PC-3 (cell line): ENCODE data around the gene TRIP12. TPM values are rescaled to one million over a fixed set of nuclear protein-coding genes. Genes with fewer than 3 reads are reported as not detected.
"Not testable (repeated sequence)": the region's sequence is repeated elsewhere in the genome, so short reads cannot be mapped to it uniquely, and the experiment has no call there.

Experiments used
- ATAC-seq: fragments of 200-7000 bp; cut with Tn5 transposase; 2 replicates; pipeline ENCODE4 v1.9.1; 2020; ENCODE audit warnings: mild to moderate bottlenecking, moderate library complexity
- BruUV-seq: library from RNA; stranded (reverse); fragments of 400-500 nt; replicated peaks from 2 replicates; lab custom pipeline; 2021; lab: Mats Ljungman, UMichigan
- CTCF ChIA-PET: fragments of 300-600 bp; sonication (Branson Sonifier 250); formaldehyde crosslinking; loops from one replicate; lab custom pipeline; 2022; ENCODE audit warnings: antibody characterized with exemption; lab: Charles Lee
- POLR2A ChIA-PET: fragments of 300-600 bp; sonication (Branson Sonifier 250); formaldehyde crosslinking; loops from one replicate; lab custom pipeline; 2022; ENCODE audit warnings: antibody characterized with exemption; ENCODE audit not compliant: unreplicated experiment; lab: Charles Lee
- DNase-seq: peaks from one replicate; pipeline ENCODE4 v3.0.0-alpha.2; 2015
- H2AFZ ChIP-seq: fragments of 300-600 bp; sonication (generic); 2 replicates; pipeline ENCODE4 v1.6.0; 2016; ENCODE audit warnings: antibody characterized with exemption, low read length
- H3F3A ChIP-seq: fragments of 300-600 bp; sonication (generic); one replicate; pipeline ENCODE4 v1.6.0; 2017; ENCODE audit warnings: antibody characterized with exemption, low read length, control low read depth, mild to moderate bottlenecking; ENCODE audit not compliant: unreplicated experiment
- H3K27ac ChIP-seq: fragments of 300-600 bp; sonication (generic); 2 replicates; pipeline ENCODE4 v1.5.1; 2016; ENCODE audit warnings: mild to moderate bottlenecking, low read length
- H3K27me3 ChIP-seq: fragments of 300-600 bp; sonication (generic); 2 replicates; pipeline ENCODE4 v1.6.1; 2016; ENCODE audit warnings: low read length, mixed read lengths
- H3K36me3 ChIP-seq: fragments of 300-600 bp; sonication (generic); 2 replicates; pipeline ENCODE4 v1.6.1; 2016; ENCODE audit warnings: low read depth, mixed run types, low read length, mixed read lengths
- H3K4me1 ChIP-seq: fragments of 300-600 bp; sonication (generic); 2 replicates; pipeline ENCODE4 v1.5.1; 2016; ENCODE audit warnings: low read length; ENCODE audit not compliant: insufficient read depth
- H3K4me2 ChIP-seq: fragments of 300-600 bp; sonication (generic); 2 replicates; pipeline ENCODE4 v1.6.0; 2016; ENCODE audit warnings: low read length
- H3K4me3 ChIP-seq: fragments of 300-600 bp; sonication (generic); 2 replicates; pipeline ENCODE4 v1.5.1; 2016; ENCODE audit warnings: mild to moderate bottlenecking, low read length, mixed read lengths
- H3K79me2 ChIP-seq: fragments of 300-600 bp; sonication (generic); 2 replicates; pipeline ENCODE4 v1.6.1; 2017; ENCODE audit warnings: low read length, mixed read lengths
- H3K9ac ChIP-seq: fragments of 300-600 bp; sonication (generic); 2 replicates; pipeline ENCODE4 v1.6.0; 2016; ENCODE audit warnings: mild to moderate bottlenecking, low read length
- H3K9me2 ChIP-seq: fragments of 300-600 bp; sonication (generic); replicated peaks from 2 replicates; pipeline ENCODE4 v1.6.1; 2016; ENCODE audit warnings: mixed run types, low read length, mixed read lengths
- H3K9me3 ChIP-seq: fragments of 300-600 bp; sonication (generic); 2 replicates; pipeline ENCODE4 v1.6.1; 2016; ENCODE audit warnings: low read length, mixed read lengths
- H4K20me1 ChIP-seq: fragments of 300-600 bp; sonication (generic); 2 replicates; pipeline ENCODE4 v1.6.1; 2016; ENCODE audit warnings: low read length, mixed read lengths
- EZH2 ChIP-seq: fragments of 300-600 bp; sonication (generic); IDR thresholded peaks from one replicate; pipeline ENCODE4 v1.6.1; 2017; ENCODE audit warnings: antibody characterized with exemption, mild to moderate bottlenecking, low read length; ENCODE audit not compliant: unreplicated experiment
- EZH2phosphoT487 ChIP-seq: fragments of 300-600 bp; sonication (generic); IDR thresholded peaks from 2 replicates; pipeline ENCODE4 v1.6.1; 2018; ENCODE audit warnings: mild to moderate bottlenecking, antibody characterized with exemption, low read length, borderline replicate concordance
- intact Hi-C: fragments of 100-400 bp; cut with micrococcal nuclease; formaldehyde crosslinking; loops from 2 replicates; pipeline ENCODE4 v1.9.0; 2023
- total RNA-seq: library from RNA; depleted of rRNA; stranded (reverse); fragments of >200 nt; gene quantifications from 2 replicates; pipeline ENCODE4 v1.2.3, GENCODE V29; 2014
- TF ChIP-seq, protein P1 (sequence below): fragments of 300-600 bp; sonication (generic); conservative IDR thresholded peaks from 2 replicates; pipeline ENCODE4 v1.5.1; 2017; ENCODE audit warnings: antibody characterized with exemption, low read depth, mild to moderate bottlenecking, low read length

Gene TRIP12
- total RNA-seq, 1 experiment from 2014 or later, result 113 TPM

- no peak overlapping the region for H3K4me2 ChIP-seq
- POLR2A ChIA-PET, result no interaction called here
- H3K27ac ChIP-seq, result no peak overlapping the region
- BruUV-seq, result no TSS peak
- ATAC-seq (no peak), DNase-seq (no peak)
- no peaks in the 10 kb centered on the region for H3K36me3 ChIP-seq
- H2AFZ ChIP-seq, result no peak overlapping the region
- H4K20me1 ChIP-seq, result no peaks in the 10 kb centered on the region
- H3K27me3 ChIP-seq, result no peaks in the 10 kb centered on the region
- H3K9me3 ChIP-seq, result no peaks in the 10 kb centered on the region
- H3K4me3 ChIP-seq, result no peak overlapping the region
- H3K9ac ChIP-seq, result no peak overlapping the region
- TF ChIP-seq, protein P1, sequence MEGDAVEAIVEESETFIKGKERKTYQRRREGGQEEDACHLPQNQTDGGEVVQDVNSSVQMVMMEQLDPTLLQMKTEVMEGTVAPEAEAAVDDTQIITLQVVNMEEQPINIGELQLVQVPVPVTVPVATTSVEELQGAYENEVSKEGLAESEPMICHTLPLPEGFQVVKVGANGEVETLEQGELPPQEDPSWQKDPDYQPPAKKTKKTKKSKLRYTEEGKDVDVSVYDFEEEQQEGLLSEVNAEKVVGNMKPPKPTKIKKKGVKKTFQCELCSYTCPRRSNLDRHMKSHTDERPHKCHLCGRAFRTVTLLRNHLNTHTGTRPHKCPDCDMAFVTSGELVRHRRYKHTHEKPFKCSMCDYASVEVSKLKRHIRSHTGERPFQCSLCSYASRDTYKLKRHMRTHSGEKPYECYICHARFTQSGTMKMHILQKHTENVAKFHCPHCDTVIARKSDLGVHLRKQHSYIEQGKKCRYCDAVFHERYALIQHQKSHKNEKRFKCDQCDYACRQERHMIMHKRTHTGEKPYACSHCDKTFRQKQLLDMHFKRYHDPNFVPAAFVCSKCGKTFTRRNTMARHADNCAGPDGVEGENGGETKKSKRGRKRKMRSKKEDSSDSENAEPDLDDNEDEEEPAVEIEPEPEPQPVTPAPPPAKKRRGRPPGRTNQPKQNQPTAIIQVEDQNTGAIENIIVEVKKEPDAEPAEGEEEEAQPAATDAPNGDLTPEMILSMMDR, result no peak
- H3K79me2 ChIP-seq, result no peaks in the 10 kb centered on the region
- CTCF ChIA-PET, result no interaction called here
- no peaks in the 10 kb centered on the region for H3K9me2 ChIP-seq
- no peaks in the 10 kb centered on the region for H3K4me1 ChIP-seq
- no peaks in the 10 kb centered on the region for H3F3A ChIP-seq
- intact Hi-C loops, result no loop called here
Measured at GRCh38 chr2:229752970-229753729, 168.7 kb downstream of the TRIP12 start.

- TF ChIP-seq EZH2 (no peak), EZH2phosphoT487 (no peak)
- TF ChIP-seq, protein P1, result no peak
- no peaks in the 10 kb centered on the region for H3K36me3 ChIP-seq
- no peaks in the 10 kb centered on the region for H4K20me1 ChIP-seq
- no TSS peak for BruUV-seq
- no peaks in the 10 kb centered on the region for H3F3A ChIP-seq
- no peaks in the 10 kb centered on the region for H3K27me3 ChIP-seq
- H3K27ac ChIP-seq, result no peak overlapping the region
- no peaks in the 10 kb centered on the region for H3K4me1 ChIP-seq
- no peak overlapping the region for H2AFZ ChIP-seq
- ChIA-PET CTCF (no interaction called here), POLR2A (no interaction called here)
- no peak overlapping the region for H3K4me2 ChIP-seq
- intact Hi-C loops, result no loop called here
- ATAC-seq (no peak), DNase-seq (no peak)
- H3K9me3 ChIP-seq, result no peaks in the 10 kb centered on the region
- H3K9ac ChIP-seq, result no peak overlapping the region
- H3K9me2 ChIP-seq, result no peaks in the 10 kb centered on the region
- H3K4me3 ChIP-seq, result no peak overlapping the region
- no peaks in the 10 kb centered on the region for H3K79me2 ChIP-seq
Measured at GRCh38 chr2:229749779-229750178, 172.0 kb downstream of the TRIP12 start.

DNA sequence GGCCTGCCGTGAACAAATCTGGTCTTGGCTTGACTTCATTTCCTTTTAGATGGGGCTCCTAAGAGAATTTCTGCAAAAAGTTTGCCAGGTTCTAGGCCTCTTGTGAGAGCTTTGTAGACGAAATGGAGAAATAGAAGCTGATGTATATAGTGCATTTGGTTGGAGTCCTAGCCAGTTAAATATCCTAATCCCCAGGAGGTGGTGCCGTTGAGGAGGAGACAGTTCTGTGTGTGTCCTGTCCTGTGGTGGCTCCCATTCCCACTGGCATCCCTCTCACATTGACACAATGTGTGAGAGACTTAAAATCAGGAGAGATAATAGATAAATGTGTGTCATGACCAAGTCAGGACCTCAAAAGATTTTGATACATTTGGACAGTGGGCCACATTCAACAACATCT is 172.9 kb downstream of the TRIP12 start:
- peak; percentile 62; the same call in 1 of the 2 replicates for ATAC-seq

GRCh38 chr2:229742691-229743090 is 179.1 kb downstream of the TRIP12 start:
- H3F3A ChIP-seq, H3K79me2 ChIP-seq, H3K9me2 ChIP-seq, H3K27me3 ChIP-seq, intact Hi-C loops, H3K9ac ChIP-seq, H2AFZ ChIP-seq, H4K20me1 ChIP-seq, CTCF ChIA-PET, BruUV-seq, H3K4me3 ChIP-seq, H3K27ac ChIP-seq, DNase-seq, POLR2A ChIA-PET, H3K4me1 ChIP-seq, H3K4me2 ChIP-seq, ATAC-seq, H3K36me3 ChIP-seq: not testable (repeated sequence)
- H3K9me3 ChIP-seq, result peaks cover 11% of the 10 kb centered on the region; the same call in 1 of the 2 replicates

More for the DNA sequence above, 172.9 kb downstream of the TRIP12 start:
- H2AFZ ChIP-seq, result no peak overlapping the region
- H3K27ac ChIP-seq, result no peak overlapping the region
- no peak overlapping the region for H3K4me2 ChIP-seq
- no peaks in the 10 kb centered on the region for H3K36me3 ChIP-seq
- H3K9me2 ChIP-seq, result no peaks in the 10 kb centered on the region
- no TSS peak for BruUV-seq
- no peaks in the 10 kb centered on the region for H3K9me3 ChIP-seq
- no peak for TF ChIP-seq EZH2
- TF ChIP-seq, protein P1, result peak; percentile 41
- H3K4me3 ChIP-seq, result no peak overlapping the region
- ChIA-PET POLR2A (no interaction called here), CTCF (no interaction called here)
- no peaks in the 10 kb centered on the region for H3K27me3 ChIP-seq
- no peaks in the 10 kb centered on the region for H4K20me1 ChIP-seq
- H3K4me1 ChIP-seq, result no peaks in the 10 kb centered on the region
- H3F3A ChIP-seq, result no peaks in the 10 kb centered on the region
- H3K79me2 ChIP-seq, result no peaks in the 10 kb centered on the region
- intact Hi-C loops, result no loop called here
- H3K9ac ChIP-seq, result no peak overlapping the region
- no peak for DNase-seq
